Natural killer cell (primary cell): ENCODE results near the gene HDLBP. TPM values are rescaled to one million over a fixed set of nuclear protein-coding genes. Genes with fewer than 3 reads are reported as not detected.

Experiments
- ATAC-seq, 3 donors: fragments of 150-1000 bp in 2 of 3; fragments of 200-7000 bp in 1 of 3; cut with Tn5 transposase; 1 replicate in 1 of 3; 2 replicates in 2 of 3; pipeline ENCODE4 v1.10.0; 2021; ENCODE audit warnings: mild to moderate bottlenecking in 2 of 3, moderate library complexity in 2 of 3
- DNase-seq, 2 donors: peaks; one replicate each; pipeline versions ENCODE4 v3.0.0 to v3.0.0-alpha.2; 2013 to 2021; ENCODE audit warnings: mixed read lengths in 1 of 2
- H3K27ac ChIP-seq: one replicate; pipeline ENCODE4 v1.5.1; 2013; ENCODE audit warnings: mild to moderate bottlenecking, low read length
- H3K27me3 ChIP-seq: one replicate; pipeline ENCODE4 v1.6.1; 2013; ENCODE audit warnings: low read length; ENCODE audit not compliant: control insufficient read depth, insufficient read depth
- H3K36me3 ChIP-seq: one replicate; pipeline ENCODE4 v1.6.1; 2013; ENCODE audit warnings: low read length; ENCODE audit not compliant: control insufficient read depth, insufficient read depth
- H3K4me1 ChIP-seq: one replicate; pipeline ENCODE4 v1.6.1; 2013; ENCODE audit warnings: low read length; ENCODE audit not compliant: control insufficient read depth, insufficient read depth
- H3K4me3 ChIP-seq: one replicate; pipeline ENCODE4 v1.5.1; 2013; ENCODE audit warnings: low read length
- H3K9me3 ChIP-seq: one replicate; pipeline ENCODE4 v1.6.1; 2013; ENCODE audit warnings: low read length; ENCODE audit not compliant: control insufficient read depth, insufficient read depth
- H3K27ac Mint-ChIP-seq, 2 donors: one replicate each; pipeline ENCODE4 v1.8.0; 2022; ENCODE audit warnings: mild to moderate bottlenecking in 2 of 2, mixed read lengths in 2 of 2, moderate library complexity in 1 of 2
- H3K27me3 Mint-ChIP-seq, 2 donors: one replicate each; pipeline ENCODE4 v1.8.0; 2022; ENCODE audit warnings: low read depth in 2 of 2, mixed read lengths in 2 of 2
- H3K36me3 Mint-ChIP-seq: one replicate; pipeline ENCODE4 v1.8.0; 2022; ENCODE audit warnings: mixed read lengths
- H3K4me1 Mint-ChIP-seq, 2 donors: one replicate each; pipeline ENCODE4 v1.8.0; 2022; ENCODE audit warnings: mixed read lengths in 2 of 2
- H3K4me3 Mint-ChIP-seq: one replicate; pipeline ENCODE4 v1.8.0; 2022; ENCODE audit warnings: mild to moderate bottlenecking, moderate library complexity, mixed read lengths
- H3K9me3 Mint-ChIP-seq, 2 donors: one replicate each; pipeline ENCODE4 v1.8.0; 2022; ENCODE audit warnings: mixed read lengths in 2 of 2
- WGBS: methylation state at CpG from one replicate; pipeline ENCODE4 v1.1.7; 2013; ENCODE audit warnings: missing lambda C conversion rate; ENCODE audit not compliant: insufficient coverage; 5-methylcytosine and 5-hydroxymethylcytosine counted together
- intact Hi-C: fragments of 100-400 bp; cut with micrococcal nuclease; formaldehyde crosslinking; loops from one replicate; pipeline ENCODE4 v1.14.2; 2022
- total RNA-seq, 4 donors: library from RNA; stranded (reverse); fragments of 120-200 nt in 1 of 4; gene quantifications; one replicate each; pipeline versions ENCODE4 v1.2.3 to v1.2.4, GENCODE V29; 2013 to 2022
- TF ChIP-seq, protein P1 (sequence below): fragments of 200-600 bp; IDR thresholded peaks from one replicate; pipeline ENCODE4 v1.8.0; 2022; ENCODE audit warnings: antibody characterized with exemption

Gene HDLBP
- total RNA-seq, 3 donors from 2014 or later (not counting 1 experiment from before 2014, with no cell fraction given), result 170 to 200 (median 177) TPM

DNA sequence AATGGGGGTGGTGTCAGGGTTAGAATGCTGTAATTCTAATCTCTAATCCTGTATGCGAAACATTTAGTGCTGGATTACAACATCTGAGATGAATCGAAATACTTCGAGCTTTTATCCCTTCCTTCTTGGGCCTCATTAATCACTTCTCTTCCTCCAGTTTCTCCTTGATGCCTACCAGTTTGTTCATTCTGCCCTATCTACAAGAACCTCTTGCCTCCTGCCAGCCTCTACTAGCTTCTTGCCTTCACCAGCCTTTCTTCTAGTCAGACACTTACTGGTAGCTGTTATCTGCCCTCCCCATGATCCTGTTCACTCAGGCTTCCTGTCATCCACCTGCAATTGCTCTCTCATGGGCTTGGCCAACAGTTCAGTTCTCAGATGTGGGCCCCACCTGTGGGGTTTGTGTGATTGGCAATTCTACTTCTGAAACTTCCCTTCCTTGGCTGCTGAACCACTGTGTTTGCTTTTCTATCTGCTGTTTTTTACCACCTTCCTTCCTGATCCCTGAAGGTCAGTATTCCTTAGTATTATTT lies 25.2 kb upstream of the HDLBP start:
- no peak overlapping the region for H3K4me3 ChIP-seq
- Mint-ChIP-seq H3K4me1 (peaks cover 15 to 21% of the 10 kb centered on the region in 2 donors), H3K27me3 (no peaks in the 10 kb centered on the region), H3K36me3 (peaks cover 25% of the 10 kb centered on the region), H3K9me3 (no peaks in the 10 kb centered on the region), H3K4me3 (no peak overlapping the region), H3K27ac (peak overlapping the region; percentile 37 to 45)
- TF ChIP-seq, protein P1, sequence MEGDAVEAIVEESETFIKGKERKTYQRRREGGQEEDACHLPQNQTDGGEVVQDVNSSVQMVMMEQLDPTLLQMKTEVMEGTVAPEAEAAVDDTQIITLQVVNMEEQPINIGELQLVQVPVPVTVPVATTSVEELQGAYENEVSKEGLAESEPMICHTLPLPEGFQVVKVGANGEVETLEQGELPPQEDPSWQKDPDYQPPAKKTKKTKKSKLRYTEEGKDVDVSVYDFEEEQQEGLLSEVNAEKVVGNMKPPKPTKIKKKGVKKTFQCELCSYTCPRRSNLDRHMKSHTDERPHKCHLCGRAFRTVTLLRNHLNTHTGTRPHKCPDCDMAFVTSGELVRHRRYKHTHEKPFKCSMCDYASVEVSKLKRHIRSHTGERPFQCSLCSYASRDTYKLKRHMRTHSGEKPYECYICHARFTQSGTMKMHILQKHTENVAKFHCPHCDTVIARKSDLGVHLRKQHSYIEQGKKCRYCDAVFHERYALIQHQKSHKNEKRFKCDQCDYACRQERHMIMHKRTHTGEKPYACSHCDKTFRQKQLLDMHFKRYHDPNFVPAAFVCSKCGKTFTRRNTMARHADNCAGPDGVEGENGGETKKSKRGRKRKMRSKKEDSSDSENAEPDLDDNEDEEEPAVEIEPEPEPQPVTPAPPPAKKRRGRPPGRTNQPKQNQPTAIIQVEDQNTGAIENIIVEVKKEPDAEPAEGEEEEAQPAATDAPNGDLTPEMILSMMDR, result no peak
- H3K9me3 ChIP-seq, result no peaks in the 10 kb centered on the region
- peaks cover 69% of the 10 kb centered on the region for H3K36me3 ChIP-seq
- intact Hi-C loops, result no loop called here
- H3K27ac ChIP-seq, result no peak overlapping the region
- 93% methylated on average over 3 of the region's 3 CpGs for WGBS
- DNase-seq, result peak in 1 of 2 donors; percentile 41
- H3K4me1 ChIP-seq, result no peaks in the 10 kb centered on the region
- ATAC-seq, result no peak
- H3K27me3 ChIP-seq, result no peaks in the 10 kb centered on the region

DNA sequence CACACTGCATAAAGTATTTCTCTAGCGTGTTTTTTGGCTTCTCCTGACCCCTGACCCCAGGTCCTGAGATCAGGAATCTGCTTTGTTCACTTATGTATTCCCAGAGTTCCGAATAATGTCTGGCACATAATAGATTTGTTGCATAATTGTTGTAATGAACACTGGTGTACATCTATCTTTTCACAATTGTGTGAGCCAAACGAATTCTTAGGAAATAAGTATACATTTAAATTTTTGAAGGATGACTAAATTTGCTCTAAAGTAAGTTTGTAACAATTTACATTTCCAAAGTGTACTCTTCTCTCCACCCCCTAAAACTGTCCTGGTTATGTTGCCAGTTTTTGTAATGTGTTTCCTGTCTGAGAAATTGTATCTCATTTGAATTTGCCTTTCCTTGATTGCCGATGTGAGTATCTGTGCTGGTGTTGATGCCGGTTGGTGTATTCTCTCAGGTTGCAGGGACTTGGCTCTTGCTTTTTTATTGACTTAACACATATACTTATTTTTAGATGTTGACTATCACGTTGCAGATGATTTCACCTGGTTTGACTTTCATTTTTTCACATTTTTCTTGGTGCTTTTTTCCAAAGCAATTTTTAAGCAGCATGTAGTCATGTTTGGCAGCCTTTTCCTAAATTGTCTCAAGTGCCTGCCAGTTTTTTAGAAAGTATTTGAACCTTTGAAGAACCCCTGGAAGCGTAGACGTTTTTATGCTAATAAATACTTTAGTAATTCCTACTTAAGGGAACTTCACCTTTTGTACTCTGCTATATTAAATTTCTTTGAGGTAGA lies 24.6 kb upstream of the HDLBP start:
- no peak overlapping the region for H3K4me3 Mint-ChIP-seq

DNA sequence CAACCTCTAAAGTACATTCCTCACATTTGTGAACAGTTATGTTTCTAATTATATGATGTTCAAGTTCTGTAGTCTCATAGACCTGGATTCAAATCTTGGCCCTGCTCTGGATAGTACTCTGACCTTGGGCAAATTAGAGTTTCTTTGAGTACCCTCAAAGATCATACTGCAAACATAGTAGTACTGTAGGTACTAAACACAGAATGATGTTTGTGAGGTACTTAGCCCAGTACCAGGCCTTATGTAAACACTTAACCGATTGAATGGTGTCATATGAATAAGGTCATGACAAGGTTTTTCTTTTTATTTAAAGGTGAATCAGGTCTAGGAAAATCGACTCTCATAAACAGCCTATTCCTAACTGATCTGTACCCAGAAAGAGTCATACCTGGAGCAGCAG lies 19.3 kb upstream of the HDLBP start:
- Histone ChIP-seq H3K36me3 (peaks cover 42% of the 10 kb centered on the region), H3K4me1 (no peaks in the 10 kb centered on the region), H3K4me3 (no peak overlapping the region), H3K9me3 (no peaks in the 10 kb centered on the region), H3K27ac (no peak overlapping the region), H3K27me3 (no peaks in the 10 kb centered on the region)
- Mint-ChIP-seq H3K36me3 (peaks cover 11% of the 10 kb centered on the region), H3K4me1 (peaks cover 17 to 20% of the 10 kb centered on the region in 2 donors), H3K27ac (no peak overlapping the region), H3K4me3 (no peak overlapping the region), H3K27me3 (no peaks in the 10 kb centered on the region), H3K9me3 (no peaks in the 10 kb centered on the region)
- DNase-seq (no peak), ATAC-seq (no peak)
- 100% methylated on average over 1 of the region's 2 CpGs for WGBS
- intact Hi-C loops, result no loop called here
- TF ChIP-seq, protein P1, result no peak

More for the DNA sequence above, 24.6 kb upstream of the HDLBP start:
- Histone ChIP-seq H3K27ac (no peak overlapping the region), H3K36me3 (peaks cover 68% of the 10 kb centered on the region), H3K9me3 (no peaks in the 10 kb centered on the region), H3K4me1 (no peaks in the 10 kb centered on the region), H3K4me3 (no peak overlapping the region), H3K27me3 (no peaks in the 10 kb centered on the region)
- DNase-seq (no peak), ATAC-seq (no peak)
- peaks cover 15 to 24% of the 10 kb centered on the region in 2 donors for H3K4me1 Mint-ChIP-seq
- H3K36me3 Mint-ChIP-seq, result peaks cover 25% of the 10 kb centered on the region
- intact Hi-C loops, result no loop called here
- no peaks in the 10 kb centered on the region for H3K27me3 Mint-ChIP-seq
- H3K27ac Mint-ChIP-seq, result peak overlapping the region; percentile 22 to 68
- H3K9me3 Mint-ChIP-seq, result no peaks in the 10 kb centered on the region
- TF ChIP-seq, protein P1, result no peak
- 86% methylated on average over 6 of the region's 8 CpGs for WGBS
